Neutrophil (primary cell): ENCODE measurements around the gene CTNND2.

Source experiments
- H3K27ac ChIP-seq: fragments of 200-600 bp; sonication (generic); 2 replicates; pipeline ENCODE4 v1.5.1; 2016; ENCODE audit warnings: mild to moderate bottlenecking, moderate library complexity
- H3K27me3 ChIP-seq: fragments of 200-600 bp; sonication (generic); 2 replicates; pipeline ENCODE4 v1.6.0; 2016; ENCODE audit warnings: mild to moderate bottlenecking
- H3K36me3 ChIP-seq: fragments of 200-600 bp; sonication (generic); 2 replicates; pipeline ENCODE4 v1.5.1; 2017
- H3K4me1 ChIP-seq, 2 experiments: fragments of 200-600 bp in 1 of 2; sonication (generic) in 1 of 2; 1 replicate in 1 of 2; 2 replicates in 1 of 2; pipeline versions ENCODE4 v1.5.1 to v1.6.1; 2013 to 2016; ENCODE audit warnings: low read depth in 1 of 2, low read length in 1 of 2, mild to moderate bottlenecking in 1 of 2, moderate library complexity in 1 of 2; ENCODE audit not compliant: control insufficient read depth in 1 of 2, insufficient read depth in 1 of 2
- H3K4me3 ChIP-seq, 2 experiments: fragments of 200-600 bp in 1 of 2; sonication (generic) in 1 of 2; 1 replicate in 1 of 2; 2 replicates in 1 of 2; pipeline ENCODE4 v1.5.1; 2013 to 2016; ENCODE audit warnings: low read depth in 1 of 2, low read length in 1 of 2, mild to moderate bottlenecking in 1 of 2, moderate library complexity in 1 of 2
- H3K9me3 ChIP-seq: fragments of 200-600 bp; sonication (generic); 2 replicates; pipeline ENCODE4 v1.5.1; 2016
- CTCF ChIP-seq: fragments of 200-600 bp; sonication (generic); IDR thresholded peaks from 2 replicates; pipeline ENCODE4 v1.5.1; 2016; ENCODE audit warnings: antibody characterized with exemption

The CTNND2 gene

DNA sequence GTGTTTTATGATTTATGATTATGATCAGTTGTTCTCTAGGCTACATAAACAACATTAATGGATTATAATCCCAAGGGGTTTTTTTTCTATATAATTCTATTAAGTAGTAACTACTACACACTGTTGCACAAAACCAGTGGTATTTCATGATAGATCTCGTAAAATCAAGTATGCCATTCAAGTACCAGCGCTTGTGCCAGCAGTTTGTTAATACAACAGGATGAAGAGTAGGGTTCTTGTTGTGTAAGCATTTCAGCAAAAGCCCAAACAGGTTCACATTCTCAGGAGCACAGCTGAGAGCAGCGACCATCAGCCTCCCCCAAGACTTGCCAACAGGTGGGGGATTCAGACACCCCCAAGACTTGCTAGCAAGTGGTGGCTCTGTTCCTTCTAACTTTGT, 88.8 kb downstream of the CTNND2 start:
- Histone ChIP-seq H3K9me3 (no peaks in the 10 kb centered on the region), H3K36me3 (no peaks in the 10 kb centered on the region), H3K4me3 (no peak overlapping the region), H3K4me1 (no peaks in the 10 kb centered on the region), H3K27ac (no peak overlapping the region), H3K27me3 (no peaks in the 10 kb centered on the region)
- TF ChIP-seq CTCF = no peak

DNA sequence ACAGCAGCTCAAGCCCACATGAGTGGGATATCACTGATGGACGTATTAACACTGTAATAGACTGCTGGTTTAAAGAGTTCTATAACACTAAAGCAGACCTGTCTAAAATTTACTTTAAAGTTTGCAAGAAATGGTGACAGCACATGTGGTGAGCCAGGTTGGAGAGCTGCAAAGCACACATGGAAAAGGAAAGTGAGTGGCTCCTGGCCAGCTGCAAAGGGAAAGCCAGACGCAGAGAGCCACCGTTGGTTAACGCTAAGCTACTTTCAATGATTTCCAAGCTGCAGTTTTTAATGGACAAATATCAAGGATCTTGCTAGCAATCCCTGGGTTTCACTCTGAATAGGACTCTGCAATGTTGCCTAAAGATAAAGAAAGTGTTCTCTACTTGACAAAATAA, 89.9 kb downstream of the CTNND2 start:
- Histone ChIP-seq H3K9me3 (no peaks in the 10 kb centered on the region), H3K27ac (no peak overlapping the region), H3K4me3 (no peak overlapping the region), H3K36me3 (no peaks in the 10 kb centered on the region), H3K4me1 (no peaks in the 10 kb centered on the region), H3K27me3 (no peaks in the 10 kb centered on the region)
- TF ChIP-seq CTCF = no peak

DNA sequence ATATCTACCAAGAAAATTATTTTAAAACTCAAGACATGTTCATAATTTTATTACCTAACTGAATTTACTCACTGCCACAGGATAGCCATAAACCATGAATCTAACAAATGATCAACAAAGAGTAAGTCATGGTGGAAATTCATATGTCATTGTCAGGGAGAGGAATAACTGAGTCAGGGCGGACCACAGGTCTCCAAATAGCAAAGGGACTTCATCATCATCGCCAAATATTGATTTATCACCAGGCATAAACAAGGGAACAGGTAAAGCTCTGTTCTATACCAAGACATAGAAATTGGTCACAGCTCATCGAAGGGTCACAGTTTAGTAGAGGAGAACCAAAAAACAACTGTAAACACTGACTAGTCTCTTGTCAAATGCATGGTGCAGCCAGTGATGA, 94.8 kb downstream of the CTNND2 start:
- Histone ChIP-seq H3K4me3 (no peak overlapping the region), H3K27me3 (no peaks in the 10 kb centered on the region), H3K36me3 (no peaks in the 10 kb centered on the region), H3K9me3 (no peaks in the 10 kb centered on the region), H3K4me1 (no peaks in the 10 kb centered on the region), H3K27ac (no peak overlapping the region)
- TF ChIP-seq CTCF = no peak

GRCh38 chr5:11803436-11803835, 100.8 kb downstream of the CTNND2 start:
- H3K36me3 ChIP-seq = no peaks in the 10 kb centered on the region
- TF ChIP-seq CTCF = no peak
- H3K4me3 ChIP-seq = no peak overlapping the region
- no peak overlapping the region for H3K27ac ChIP-seq
- no peaks in the 10 kb centered on the region for H3K9me3 ChIP-seq
- H3K27me3 ChIP-seq = no peaks in the 10 kb centered on the region
- H3K4me1 ChIP-seq = no peaks in the 10 kb centered on the region

DNA sequence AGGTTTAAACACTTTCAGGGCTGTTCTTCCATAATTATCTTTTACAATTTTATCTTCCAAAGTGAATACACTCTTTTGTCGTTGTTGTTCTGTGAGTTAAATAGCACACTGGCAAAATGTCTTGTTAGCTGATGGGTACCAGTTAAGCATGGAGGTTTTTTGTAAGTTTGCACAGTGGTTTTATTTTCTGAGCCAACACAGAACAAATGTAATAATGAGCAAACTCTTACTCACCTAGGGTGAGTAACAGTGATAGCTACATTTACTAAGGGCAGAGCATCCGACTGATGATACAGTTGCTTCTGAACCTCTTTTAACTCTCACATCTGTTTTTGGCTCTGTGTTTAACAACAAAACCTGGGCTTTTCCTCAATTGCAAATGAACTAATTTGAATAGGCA, 103.2 kb downstream of the CTNND2 start:
- no peak for TF ChIP-seq CTCF
- no peaks in the 10 kb centered on the region for H3K4me1 ChIP-seq

DNA sequence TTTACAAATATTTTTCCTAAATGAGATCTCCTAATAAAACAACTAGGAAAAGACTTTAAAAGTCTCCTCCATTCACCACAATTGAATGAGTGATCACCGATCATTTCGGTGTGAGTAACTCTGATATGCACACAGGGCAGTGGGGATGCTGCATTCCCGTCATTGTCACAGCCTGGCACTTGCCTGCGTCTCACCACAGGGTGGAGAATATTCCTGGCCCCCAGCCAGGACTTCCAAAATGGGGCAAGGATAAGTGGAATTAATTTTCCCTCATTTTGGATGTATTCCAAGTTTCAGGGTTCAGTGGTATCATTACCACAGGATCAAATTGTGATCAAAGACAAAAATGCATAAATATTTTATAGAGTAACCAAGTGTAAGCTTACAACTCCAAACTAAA, 107.1 kb downstream of the CTNND2 start:
- Histone ChIP-seq H3K9me3 (no peaks in the 10 kb centered on the region), H3K4me3 (no peak overlapping the region), H3K27me3 (no peaks in the 10 kb centered on the region), H3K4me1 (no peaks in the 10 kb centered on the region), H3K27ac (no peak overlapping the region), H3K36me3 (no peaks in the 10 kb centered on the region)
- TF ChIP-seq CTCF = no peak

More for the DNA sequence above, 103.2 kb downstream of the CTNND2 start:
- H3K36me3 ChIP-seq = no peaks in the 10 kb centered on the region
- H3K27me3 ChIP-seq = no peaks in the 10 kb centered on the region
- no peak overlapping the region for H3K4me3 ChIP-seq
- no peak overlapping the region for H3K27ac ChIP-seq
- H3K9me3 ChIP-seq = no peaks in the 10 kb centered on the region
